GM12878 (cell line): ENCODE results near the gene CASP6.

Experiments used
- BACH1 ChIP-seq: fragments of 450-650 bp; IDR thresholded peaks from 2 replicates; pipeline ENCODE4 v1.6.1; 2017; ENCODE audit warnings: mild to moderate bottlenecking, borderline replicate concordance
- CHD2 ChIP-seq: IDR thresholded peaks from 2 replicates; pipeline ENCODE4 v1.6.1; 2011; ENCODE audit warnings: low read depth, low read length, improper control_type of control experiment, borderline replicate concordance
- CTCF ChIP-seq, 3 experiments: IDR thresholded peaks in 2 of 3; conservative IDR thresholded peaks in 1 of 3; 2 replicates each; pipeline ENCODE4 v1.5.1; 2011; ENCODE audit warnings: low read depth in 3 of 3, low read length in 3 of 3, mild to moderate bottlenecking in 3 of 3, control low read depth in 2 of 3, moderate library complexity in 2 of 3, inconsistent platforms in 1 of 3, mixed read lengths in 1 of 3; ENCODE audit not compliant: control insufficient read depth in 2 of 3, insufficient read depth in 1 of 3; ENCODE audit errors: extremely low read depth in 1 of 3
- EP300 ChIP-seq, 2 experiments: fragments of 150-350 bp in 1 of 2; IDR thresholded peaks; 2 replicates each; pipeline ENCODE4 v1.6.1; 2011 to 2012; ENCODE audit warnings: low read depth in 2 of 2, low read length in 2 of 2, borderline replicate concordance in 1 of 2, improper control_type of control experiment in 1 of 2, inconsistent platforms in 1 of 2; ENCODE audit not compliant: control insufficient read depth in 1 of 2
- HCFC1 ChIP-seq: fragments of 150-350 bp; IDR thresholded peaks from 2 replicates; pipeline ENCODE4 v1.6.1; 2014; ENCODE audit warnings: low read length
- NRF1 ChIP-seq: conservative IDR thresholded peaks from 2 replicates; pipeline ENCODE4 v1.6.1; 2011; ENCODE audit warnings: mild to moderate bottlenecking, low read depth, low read length, improper control_type of control experiment
- POLR2A ChIP-seq: IDR thresholded peaks from 2 replicates; pipeline ENCODE4 v1.6.1; 2011; ENCODE audit warnings: low read depth, mild to moderate bottlenecking, low read length
- RCOR1 ChIP-seq: conservative IDR thresholded peaks from 2 replicates; pipeline ENCODE4 v1.6.1; 2012; ENCODE audit warnings: low read depth, low read length, improper control_type of control experiment
- SMC3 ChIP-seq: IDR thresholded peaks from 2 replicates; pipeline ENCODE4 v1.6.1; 2011; ENCODE audit warnings: low read length, improper control_type of control experiment, borderline replicate concordance
- YY1 ChIP-seq: IDR thresholded peaks from 2 replicates; pipeline ENCODE4 v1.6.1; 2011; ENCODE audit warnings: low read depth, mild to moderate bottlenecking, low read length
- TF ChIP-seq, protein P1 (sequence below): IDR thresholded peaks from 2 replicates; pipeline ENCODE4 v1.6.1; 2012; ENCODE audit warnings: mild to moderate bottlenecking, low read depth, low read length

GRCh38 chr4:109748114-109748513 lies 44.9 kb upstream of the CASP6 start:
- TF ChIP-seq RCOR1 (no peak), CTCF (IDR thresholded peaks at IDR 0.05 in 2 of 3, conservative IDR thresholded peaks at IDR 0.05 in 1 of 3; ENCODE audit: control insufficient read depth in 2 of 3, extremely low read depth in 1 of 3, insufficient read depth in 1 of 3, low read depth in 3 of 3, low read length in 3 of 3) (no peak), POLR2A (no peak), YY1 (no peak), HCFC1 (no peak), SMC3 (no peak), CHD2 (no peak), NRF1 (no peak), EP300 (IDR thresholded peaks at IDR 0.05; ENCODE audit: borderline replicate concordance in 1 of 2, control insufficient read depth in 1 of 2, low read depth in 2 of 2, low read length in 2 of 2) (no peak), BACH1 (no peak)
- TF ChIP-seq, protein P1, sequence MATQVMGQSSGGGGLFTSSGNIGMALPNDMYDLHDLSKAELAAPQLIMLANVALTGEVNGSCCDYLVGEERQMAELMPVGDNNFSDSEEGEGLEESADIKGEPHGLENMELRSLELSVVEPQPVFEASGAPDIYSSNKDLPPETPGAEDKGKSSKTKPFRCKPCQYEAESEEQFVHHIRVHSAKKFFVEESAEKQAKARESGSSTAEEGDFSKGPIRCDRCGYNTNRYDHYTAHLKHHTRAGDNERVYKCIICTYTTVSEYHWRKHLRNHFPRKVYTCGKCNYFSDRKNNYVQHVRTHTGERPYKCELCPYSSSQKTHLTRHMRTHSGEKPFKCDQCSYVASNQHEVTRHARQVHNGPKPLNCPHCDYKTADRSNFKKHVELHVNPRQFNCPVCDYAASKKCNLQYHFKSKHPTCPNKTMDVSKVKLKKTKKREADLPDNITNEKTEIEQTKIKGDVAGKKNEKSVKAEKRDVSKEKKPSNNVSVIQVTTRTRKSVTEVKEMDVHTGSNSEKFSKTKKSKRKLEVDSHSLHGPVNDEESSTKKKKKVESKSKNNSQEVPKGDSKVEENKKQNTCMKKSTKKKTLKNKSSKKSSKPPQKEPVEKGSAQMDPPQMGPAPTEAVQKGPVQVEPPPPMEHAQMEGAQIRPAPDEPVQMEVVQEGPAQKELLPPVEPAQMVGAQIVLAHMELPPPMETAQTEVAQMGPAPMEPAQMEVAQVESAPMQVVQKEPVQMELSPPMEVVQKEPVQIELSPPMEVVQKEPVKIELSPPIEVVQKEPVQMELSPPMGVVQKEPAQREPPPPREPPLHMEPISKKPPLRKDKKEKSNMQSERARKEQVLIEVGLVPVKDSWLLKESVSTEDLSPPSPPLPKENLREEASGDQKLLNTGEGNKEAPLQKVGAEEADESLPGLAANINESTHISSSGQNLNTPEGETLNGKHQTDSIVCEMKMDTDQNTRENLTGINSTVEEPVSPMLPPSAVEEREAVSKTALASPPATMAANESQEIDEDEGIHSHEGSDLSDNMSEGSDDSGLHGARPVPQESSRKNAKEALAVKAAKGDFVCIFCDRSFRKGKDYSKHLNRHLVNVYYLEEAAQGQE, result no peak
